HG03045 (cell line): Measurements from ENCODE around the gene VSTM4.

Source experiments
- ATAC-seq: cut with Tn5 transposase; IDR thresholded peaks from one replicate; pipeline ENCODE4 v1.9.1; 2021; ENCODE audit warnings: mild to moderate bottlenecking, moderate library complexity; ENCODE audit not compliant: unreplicated experiment

Gene VSTM4, protein sequence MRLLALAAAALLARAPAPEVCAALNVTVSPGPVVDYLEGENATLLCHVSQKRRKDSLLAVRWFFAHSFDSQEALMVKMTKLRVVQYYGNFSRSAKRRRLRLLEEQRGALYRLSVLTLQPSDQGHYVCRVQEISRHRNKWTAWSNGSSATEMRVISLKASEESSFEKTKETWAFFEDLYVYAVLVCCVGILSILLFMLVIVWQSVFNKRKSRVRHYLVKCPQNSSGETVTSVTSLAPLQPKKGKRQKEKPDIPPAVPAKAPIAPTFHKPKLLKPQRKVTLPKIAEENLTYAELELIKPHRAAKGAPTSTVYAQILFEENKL

DNA sequence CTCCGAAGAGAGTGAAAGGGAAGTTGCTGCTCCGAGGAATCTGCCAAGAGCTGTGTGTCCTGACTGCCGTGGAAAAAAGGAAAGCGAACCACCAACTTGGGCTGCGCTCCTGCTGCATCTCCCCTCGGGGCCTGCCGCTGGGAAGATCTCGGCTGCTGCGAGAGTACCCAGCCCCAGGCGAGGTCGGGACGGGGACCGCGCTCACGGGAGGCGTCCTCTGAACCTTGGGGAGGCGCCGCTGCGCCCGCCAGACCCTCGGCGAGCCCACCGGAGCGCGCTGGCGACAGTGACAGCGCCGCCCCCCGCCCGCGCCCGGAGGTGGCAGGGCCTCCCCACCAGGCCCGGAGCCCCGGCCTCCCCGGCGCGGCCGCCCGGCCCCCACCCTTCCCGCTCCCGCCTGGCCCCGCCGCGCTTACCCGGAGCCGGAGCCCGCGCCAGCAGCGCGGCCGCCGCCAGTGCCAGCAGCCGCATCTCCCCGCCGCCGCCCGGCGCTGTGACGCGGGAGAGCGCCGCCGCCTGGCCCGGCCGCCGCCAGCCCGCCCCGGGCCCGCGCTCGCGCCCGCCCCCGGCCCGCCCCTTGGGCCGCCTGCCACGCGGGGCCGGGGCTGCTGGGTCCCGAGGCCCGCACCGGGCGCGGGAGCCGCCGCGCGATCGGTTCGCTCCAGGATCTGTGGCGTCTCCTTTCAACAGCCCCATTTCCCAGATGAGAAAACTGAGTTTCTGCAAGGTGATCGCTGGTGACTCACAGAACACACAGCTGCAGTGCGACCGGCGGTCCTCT lies at the start of gene VSTM4:
TSS of gene VSTM4 (minus strand) at position 508 of the 781 bp plus-strand sequence. CDS start at position 471, 37 bp downstream.
- no peak for ATAC-seq

DNA sequence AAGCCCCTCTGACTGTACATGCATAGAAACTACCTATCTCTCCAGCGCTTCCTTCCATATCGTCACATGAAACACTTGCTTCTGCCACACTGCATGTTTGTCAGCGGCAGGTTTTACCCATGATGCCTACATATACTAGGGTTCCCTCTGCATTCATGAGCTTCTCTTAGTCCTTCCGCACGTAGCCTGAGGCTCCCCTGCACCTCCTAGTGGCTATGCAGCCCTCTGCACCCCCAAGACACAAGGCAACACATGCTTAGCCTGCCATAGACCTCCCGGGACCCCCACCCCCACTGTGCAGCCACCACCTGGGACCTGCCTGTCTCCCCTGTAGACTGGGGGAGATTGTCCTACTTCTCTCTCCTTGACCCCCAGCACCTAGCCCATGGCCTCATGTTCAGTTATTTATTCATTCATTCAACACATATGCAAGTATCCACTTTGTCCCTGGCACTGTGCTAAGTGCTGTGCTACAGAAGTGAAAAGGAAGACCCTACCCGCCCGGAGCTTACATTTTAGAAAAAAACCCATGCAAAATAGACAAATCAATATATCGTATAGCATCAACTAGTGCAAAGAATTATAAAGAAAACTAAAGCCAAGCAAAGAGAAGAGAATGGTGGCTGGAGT lies 49.4 kb upstream of the VSTM4 start:
- peak; percentile 76 for ATAC-seq

DNA sequence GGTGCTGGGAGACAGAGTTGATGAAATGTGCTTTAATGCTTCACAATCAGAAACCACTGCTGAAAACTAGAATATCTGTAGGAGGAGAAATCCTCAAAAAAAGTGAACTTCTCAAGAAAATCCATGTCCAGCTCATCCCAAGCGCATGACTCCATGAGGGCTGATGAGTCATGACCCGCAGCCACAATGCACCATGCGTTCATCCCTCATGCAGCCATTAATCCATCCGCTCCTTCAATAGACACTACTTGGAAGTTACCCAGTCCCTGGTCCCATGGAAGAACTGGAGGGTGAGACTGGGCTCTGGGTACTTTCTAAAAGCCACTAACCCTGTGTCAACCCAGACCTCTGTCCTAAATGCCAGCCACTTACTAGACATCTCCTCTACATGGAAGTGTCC lies 48.4 kb upstream of the VSTM4 start:
- ATAC-seq = no peak

DNA sequence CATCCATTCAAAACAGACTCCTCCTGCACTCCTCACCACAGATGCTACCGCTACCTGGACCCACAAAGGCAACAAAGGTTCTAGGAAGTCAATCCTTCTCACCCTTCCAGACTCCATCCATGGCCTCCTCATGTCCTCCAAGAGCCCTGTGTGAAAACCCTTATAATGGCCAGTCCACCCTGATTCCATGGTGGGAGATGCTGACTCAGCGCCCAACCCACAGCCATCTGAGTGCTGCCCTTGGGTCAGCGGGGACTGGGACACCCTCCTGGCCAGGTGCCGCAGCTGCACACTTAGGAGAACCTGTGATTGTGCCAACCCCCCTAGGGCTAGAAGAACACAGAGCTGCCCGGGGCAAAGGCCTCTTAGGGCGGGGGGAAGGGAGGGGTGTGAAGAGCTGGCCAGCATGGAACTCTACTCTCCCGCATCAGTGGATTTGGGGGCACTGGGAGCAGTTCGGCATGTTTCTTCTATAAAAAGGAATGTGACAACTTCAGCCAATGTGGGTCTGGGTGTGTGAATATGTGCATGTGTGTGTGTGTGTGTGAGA lies 47.5 kb upstream of the VSTM4 start:
- no peak for ATAC-seq

DNA sequence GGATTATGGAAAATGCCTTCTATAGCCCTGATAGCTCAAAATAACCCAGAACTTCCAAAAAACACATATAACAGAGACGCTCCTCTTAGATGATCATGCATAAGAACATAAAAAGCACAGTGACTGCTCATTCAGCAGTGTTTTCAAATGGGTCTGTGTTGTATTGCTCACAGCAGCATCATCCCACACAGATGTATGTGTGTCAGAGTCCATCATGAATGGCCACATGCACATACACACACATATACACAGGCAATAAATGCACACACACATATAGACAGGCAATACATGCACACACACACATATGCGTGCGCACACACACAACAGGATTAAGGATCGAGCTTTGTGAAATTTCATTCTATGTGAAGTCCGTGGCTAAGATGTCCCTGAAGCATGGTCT lies 46.7 kb upstream of the VSTM4 start:
- no peak for ATAC-seq

DNA sequence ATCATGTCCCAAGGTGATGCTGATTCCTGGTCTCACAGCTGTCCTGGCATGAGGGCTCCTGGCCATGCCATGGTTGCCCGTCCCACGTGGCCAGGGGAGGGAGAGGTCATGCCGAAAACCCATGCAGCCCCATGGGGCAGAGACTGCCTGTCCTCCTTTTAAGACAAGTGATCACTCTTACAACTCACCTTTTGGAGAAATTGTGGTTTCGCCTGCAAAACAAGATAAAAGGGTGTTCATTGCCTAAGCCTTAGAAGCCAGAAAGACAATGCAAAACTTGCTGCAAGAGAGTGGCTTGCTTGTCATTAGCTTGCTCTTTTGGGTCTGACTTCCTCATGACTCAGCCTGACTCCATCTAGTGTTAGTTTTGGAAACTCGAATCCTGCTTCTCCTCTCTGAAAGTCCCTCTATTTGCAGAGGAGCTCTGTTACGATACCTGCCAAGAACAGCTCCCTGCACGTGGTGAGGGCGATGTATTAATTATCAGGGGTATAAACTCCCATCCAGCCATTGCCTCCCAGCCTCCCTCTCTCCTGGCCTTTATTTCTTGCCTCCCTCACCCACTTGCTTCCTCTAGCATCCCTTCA lies 46.2 kb upstream of the VSTM4 start:
- no peak for ATAC-seq

DNA sequence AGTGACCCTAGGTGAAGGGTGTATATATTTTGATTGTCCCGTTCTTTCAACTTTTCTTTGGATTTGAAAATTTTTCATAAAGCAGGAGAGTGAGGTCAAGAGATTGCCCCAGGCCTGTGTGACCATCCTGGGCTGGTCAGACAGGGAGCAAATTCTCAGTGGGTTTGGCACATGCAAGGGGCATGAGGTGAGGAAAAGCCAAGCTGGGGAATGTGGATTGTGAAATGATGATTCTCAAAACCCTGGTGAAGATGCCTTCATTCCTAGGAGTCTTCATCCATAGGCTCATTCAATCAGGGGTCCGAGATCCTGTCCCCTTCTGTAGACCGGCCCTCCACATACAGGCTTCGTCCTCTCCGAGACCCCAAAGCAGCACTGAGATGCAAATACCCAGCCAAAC lies 45.5 kb upstream of the VSTM4 start:
- ATAC-seq = no peak

DNA sequence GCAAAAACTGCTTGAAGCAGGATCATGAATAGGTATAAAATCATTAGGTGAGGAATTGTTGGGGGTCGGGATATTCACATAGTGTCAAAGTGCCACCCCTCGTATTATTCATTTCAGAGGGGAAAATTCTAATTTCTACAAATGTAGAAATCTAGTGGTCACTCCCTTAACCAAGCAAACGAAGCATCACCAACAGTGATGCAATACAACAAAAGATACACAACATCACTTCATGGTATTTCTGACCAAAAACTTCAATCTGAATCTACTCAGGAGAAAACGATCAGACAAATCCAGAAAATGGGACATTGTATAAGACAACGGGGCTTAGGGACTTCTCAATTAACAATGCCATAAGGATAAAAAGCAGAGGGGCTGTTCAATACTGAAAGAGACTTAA lies 44.8 kb upstream of the VSTM4 start:
- ATAC-seq = no peak

DNA sequence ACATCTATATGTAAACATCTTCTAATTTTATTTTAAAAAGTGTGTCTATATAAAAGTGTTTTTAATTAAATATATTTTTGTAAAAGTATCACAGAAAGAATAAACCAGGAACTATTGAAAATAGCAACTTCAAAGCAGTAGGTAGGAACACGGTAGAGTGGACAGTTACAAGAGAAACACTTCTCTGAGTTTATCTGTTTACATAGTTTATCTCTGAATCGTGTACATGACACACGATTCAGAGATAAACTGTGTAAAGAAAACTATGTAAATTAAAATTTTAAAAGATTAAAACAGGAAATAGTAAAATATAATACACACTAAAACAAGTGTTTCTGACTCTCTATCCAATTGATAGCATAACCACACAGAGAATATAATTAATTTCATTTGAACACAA lies 43.6 kb upstream of the VSTM4 start:
- no peak for ATAC-seq

DNA sequence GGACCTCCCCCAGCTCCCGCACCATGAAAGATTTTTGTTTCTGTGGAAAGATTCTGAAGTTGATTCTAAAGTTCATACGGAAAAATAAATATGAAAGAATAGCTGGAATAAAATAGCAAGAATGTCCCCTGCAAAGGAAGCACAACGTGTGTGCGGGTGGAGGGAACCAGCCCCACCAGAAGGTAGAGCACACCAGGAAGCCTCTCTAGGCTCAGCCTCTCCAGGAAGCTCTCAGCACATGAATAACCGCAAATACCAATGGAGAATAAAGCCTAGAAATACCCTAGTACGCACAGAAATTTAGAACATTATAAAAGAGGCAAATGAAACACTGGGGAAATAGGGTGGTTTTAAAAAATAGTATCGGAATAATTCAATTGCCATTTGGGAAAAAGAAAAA lies 43.1 kb upstream of the VSTM4 start:
- no peak for ATAC-seq

DNA sequence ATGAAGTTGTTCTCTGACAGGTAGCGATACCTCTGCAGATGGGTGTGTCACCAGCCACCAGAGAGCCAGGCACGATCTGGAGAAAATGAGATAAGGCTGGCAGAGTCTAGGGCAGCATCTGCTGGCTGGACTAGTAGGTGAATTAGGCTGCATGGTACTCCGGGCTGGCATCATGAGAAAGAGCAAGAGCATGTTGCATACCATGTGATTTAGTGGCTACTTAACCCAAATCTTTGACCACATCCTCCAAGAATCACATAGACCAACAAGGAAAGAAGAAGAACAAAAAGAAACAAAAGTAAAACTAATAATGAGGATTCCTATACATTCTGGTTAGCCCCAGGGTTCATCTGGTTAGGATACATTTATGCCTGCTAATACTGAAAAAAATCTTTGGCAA lies 41.9 kb upstream of the VSTM4 start:
- ATAC-seq = no peak

DNA sequence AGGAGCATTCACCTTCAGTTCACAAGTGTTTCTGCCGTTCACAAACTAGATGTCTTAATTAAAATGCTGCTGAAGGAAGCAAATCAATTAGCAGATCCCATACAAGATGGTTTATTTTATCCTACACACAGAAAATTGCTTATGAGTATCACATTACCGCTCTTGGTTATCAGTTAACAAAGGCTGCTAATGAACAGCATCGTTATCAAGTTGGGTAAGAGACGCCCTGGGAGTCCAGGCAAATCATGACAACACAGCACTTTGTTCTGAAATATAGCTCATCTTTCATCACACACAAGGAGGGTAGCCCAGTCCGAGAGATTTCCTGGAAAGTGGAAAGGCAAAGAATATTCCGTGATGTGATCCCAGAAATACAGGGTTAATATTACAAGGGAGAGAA lies 39.3 kb upstream of the VSTM4 start:
- ATAC-seq = no peak

DNA sequence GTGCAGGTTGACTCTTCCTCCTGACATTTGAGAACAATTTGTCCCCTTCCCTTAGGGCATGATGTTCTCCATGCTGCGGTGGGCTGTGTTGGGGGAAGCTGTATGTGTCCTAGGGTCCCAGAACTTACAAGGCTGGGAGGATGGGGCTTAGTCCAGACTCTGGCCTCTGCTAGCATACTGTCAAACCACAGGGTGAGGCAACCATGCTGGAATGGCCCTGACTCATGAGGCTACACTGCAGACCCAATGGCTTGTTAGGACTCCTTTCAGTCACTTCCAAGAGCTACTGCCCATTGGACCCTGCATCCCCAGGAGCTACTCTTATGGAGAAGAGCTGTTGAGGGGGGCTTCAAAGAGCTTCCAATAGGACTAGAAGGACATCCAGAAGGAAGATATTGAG lies 38.6 kb upstream of the VSTM4 start:
- ATAC-seq = no peak

DNA sequence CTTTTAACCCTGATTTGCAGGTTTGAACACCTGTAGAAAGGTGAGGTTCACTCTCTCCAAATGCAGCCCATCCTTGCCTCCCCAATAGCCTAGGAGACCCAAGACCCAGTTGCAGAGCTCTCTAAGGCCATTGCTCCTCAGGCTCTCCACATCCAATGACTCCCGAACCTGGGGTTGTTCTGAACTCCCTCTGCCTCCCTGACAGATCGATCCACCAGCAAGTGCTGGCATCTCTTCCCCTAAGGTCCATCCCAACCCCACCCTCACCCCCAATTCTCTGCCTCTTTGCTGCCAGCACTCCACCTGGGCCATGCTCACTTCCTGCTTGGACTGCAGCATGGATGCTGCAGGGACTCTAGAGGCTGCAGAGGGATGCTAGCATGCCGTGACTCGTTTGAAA lies 37.8 kb upstream of the VSTM4 start:
- ATAC-seq = no peak

DNA sequence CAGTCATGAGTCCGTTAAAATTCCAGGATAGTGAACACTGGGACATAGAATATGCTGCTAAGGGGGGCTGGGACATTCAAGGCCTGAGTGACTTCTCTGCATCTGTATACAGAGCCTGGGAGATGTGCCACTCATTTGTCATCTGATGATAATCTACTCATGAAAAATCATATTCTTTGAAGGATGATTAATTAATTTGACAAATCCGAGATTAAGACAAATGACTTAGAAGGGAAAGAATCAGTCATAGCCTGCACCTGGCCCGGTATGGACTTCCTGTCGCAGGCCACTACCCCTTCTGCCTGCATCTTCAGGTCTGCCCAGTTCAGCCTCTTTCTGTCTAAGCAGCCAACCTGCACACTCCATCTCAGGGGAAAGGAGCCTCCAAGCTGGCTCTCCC lies 37.3 kb upstream of the VSTM4 start:
- ATAC-seq = no peak

DNA sequence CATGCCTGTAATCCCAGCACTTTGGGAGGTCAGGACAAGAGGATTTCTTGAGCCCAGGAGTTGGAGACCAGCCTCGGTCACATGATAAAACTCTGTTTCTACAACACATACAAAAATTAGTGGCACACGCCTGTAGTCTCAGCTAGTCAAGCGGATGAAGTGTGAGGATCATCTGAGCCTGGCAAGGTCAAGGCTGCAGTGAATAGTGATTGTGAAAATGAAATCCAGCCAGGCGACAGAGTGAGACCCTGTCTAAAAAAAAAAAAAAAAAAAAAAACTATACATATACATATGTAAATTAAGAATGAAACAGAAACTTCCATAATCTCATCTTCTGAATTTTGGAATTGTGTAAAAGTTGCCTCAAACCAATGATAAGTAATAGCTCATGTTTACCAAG lies 36.7 kb upstream of the VSTM4 start:
- ATAC-seq = no peak

DNA sequence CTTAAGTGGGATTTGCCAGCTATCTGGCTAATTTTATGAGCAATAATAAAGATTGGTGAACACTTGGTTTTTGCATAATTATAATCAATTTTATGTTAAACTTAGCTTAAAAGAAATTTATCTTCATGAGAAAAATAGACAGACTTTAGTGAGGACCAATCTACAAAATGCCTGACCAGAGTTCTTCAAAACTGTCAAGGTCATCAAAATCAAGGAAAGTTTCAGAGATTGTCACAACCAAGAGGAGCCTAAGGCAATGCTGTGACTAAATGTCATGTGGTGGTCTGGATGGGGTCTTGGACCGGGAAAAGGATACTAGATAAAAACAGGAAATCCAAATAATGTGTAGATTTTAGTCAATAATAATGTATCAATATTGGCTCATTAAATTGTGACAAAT lies 36.2 kb upstream of the VSTM4 start:
- no peak for ATAC-seq

DNA sequence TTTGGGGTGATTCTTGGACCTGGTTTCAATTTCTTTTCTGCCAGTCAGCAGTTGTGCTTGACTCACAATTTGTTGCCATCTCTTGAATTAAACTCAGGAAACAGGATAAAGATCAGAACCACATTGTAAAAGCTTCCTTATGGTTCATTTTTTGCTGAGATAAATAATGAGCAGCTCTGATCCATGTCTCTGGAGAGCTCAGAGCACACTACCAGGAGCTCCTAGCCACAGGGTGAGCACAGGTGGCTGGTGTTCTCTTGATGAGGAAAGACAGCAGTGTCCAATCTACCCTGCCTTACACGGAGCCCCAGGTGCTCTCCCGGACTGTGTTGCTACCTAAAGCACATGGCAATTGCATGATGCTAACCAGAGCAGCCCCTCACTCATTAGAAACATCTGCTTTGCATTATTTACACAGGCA lies 35.7 kb upstream of the VSTM4 start:
- no peak for ATAC-seq

DNA sequence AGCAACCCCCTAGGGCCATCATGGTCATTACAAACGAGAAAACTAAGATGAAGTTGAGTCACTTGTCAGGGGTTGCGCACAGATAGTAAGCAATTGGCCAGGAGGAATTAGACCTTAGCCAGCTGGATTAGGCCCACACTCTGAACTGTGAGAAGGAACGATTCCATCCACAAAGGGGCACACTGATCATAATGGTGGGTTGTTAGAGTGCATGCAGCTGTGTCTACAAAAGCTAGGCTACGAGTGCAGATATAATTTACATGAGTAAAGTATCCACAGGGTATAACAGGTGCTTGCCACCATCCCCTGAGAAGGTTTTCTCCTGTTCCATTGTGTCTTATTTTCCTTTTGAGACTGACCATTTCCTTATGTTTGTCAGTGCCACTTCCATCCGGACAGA lies 35.1 kb upstream of the VSTM4 start:
- no peak for ATAC-seq

DNA sequence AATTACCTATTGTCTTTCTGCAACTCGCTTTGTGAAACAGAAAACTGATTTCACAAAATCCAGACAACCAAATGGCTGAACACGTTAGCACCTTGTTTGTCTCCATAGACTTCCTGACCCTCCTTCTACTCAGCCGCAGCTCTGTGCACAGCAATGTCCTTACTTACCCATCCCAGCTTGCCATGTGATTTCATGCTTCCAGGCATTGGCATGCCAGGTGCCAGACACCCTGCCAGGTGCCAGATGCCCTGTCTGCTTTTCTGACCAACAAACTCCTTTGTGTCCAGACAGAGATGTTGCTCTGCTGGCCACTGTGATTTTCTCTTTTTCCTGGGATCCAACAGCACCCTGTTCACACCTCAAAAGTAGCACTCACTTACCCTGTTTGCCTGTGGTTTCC lies 34.6 kb upstream of the VSTM4 start:
- ATAC-seq = no peak

DNA sequence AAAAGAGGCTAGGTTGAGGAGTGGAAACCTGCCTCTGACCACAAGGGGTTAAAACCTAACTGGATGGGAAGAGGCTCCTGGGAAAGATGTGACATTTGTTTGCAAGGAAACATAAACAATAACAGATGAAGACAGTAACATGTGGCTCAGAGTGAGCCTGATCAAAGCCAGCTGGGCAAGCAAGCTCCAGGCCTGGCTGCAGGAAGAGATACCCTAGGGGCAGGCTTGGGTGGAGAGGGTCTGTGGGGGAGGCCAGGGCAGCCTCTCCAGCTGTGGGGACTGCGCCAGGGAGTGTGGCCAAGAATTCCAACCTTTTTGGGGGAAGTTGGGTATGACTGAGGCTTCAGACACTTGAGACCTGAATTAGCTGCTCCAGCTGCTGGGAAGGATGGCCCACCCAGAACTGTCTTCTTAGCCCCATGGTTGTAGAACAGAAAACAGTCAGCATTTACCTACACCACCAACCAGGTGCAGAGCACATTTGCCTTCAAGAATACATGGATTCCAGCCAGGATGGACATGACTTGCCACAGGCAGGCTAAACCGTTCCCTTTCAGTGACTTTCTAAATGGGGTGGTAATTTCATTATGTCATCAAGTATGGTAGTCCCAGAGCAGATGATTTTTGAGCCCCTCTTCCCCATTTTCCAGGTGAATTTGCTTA lies 28.9 kb upstream of the VSTM4 start:
- no peak for ATAC-seq
